Loucy (cell line): Measurements from ENCODE around the gene PRTG.

ENCODE experiments used
- EZH2phosphoT487 ChIP-seq: fragments of 200-600 bp; IDR thresholded peaks from 2 replicates; pipeline ENCODE4 v1.6.1; 2018; ENCODE audit warnings: antibody characterized with exemption, mild to moderate bottlenecking, moderate library complexity, borderline replicate concordance
- TF ChIP-seq, protein P1 (sequence below): fragments of 200-600 bp; sonication (generic); conservative IDR thresholded peaks from 2 replicates; pipeline ENCODE4 v1.5.1; 2014; ENCODE audit warnings: mild to moderate bottlenecking, antibody characterized with exemption, low read length

GRCh38 chr15:55659481-55659880 is 83.5 kb downstream of the PRTG start:
- TF ChIP-seq, protein P1, sequence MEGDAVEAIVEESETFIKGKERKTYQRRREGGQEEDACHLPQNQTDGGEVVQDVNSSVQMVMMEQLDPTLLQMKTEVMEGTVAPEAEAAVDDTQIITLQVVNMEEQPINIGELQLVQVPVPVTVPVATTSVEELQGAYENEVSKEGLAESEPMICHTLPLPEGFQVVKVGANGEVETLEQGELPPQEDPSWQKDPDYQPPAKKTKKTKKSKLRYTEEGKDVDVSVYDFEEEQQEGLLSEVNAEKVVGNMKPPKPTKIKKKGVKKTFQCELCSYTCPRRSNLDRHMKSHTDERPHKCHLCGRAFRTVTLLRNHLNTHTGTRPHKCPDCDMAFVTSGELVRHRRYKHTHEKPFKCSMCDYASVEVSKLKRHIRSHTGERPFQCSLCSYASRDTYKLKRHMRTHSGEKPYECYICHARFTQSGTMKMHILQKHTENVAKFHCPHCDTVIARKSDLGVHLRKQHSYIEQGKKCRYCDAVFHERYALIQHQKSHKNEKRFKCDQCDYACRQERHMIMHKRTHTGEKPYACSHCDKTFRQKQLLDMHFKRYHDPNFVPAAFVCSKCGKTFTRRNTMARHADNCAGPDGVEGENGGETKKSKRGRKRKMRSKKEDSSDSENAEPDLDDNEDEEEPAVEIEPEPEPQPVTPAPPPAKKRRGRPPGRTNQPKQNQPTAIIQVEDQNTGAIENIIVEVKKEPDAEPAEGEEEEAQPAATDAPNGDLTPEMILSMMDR: no peak
- no peak for TF ChIP-seq EZH2phosphoT487
